K562 (cell line): ENCODE measurements around the gene KLHL29. TPM values are rescaled to one million over a fixed set of nuclear protein-coding genes. Genes with fewer than 3 reads are reported as not detected.

ENCODE experiments used
- ATAC-seq: fragments of 200-7000 bp; cut with Tn5 transposase; 3 replicates; pipeline ENCODE4 v1.9.1; 2020; ENCODE audit warnings: moderate library complexity
- BruUV-seq: library from RNA; stranded (reverse); fragments of 400-500 nt; replicated peaks from 2 replicates; lab custom pipeline; 2021; lab: Mats Ljungman, UMichigan
- CTCF ChIA-PET: fragments of 300-600 bp; formaldehyde crosslinking; extraction: SDS; loops from one replicate; lab custom pipeline; 2021; ENCODE audit warnings: low intra/inter-chr PET ratio; lab: Yijun Ruan, JAX
- POLR2A ChIA-PET: fragments of 300-600, 350-650 bp; sonication (Branson Sonifier 250); formaldehyde crosslinking; extraction: SDS; loops from one replicate; lab custom pipeline; 2021; ENCODE audit warnings: antibody characterized with exemption, inconsistent platforms; lab: Yijun Ruan, JAX
- DNase-seq, 4 experiments: peaks; one replicate each; pipeline versions ENCODE4 v3.0.0 to v3.0.0-alpha.2; 2011 to 2018; ENCODE audit warnings: low spot score in 3 of 4, mixed read lengths in 3 of 4; ENCODE audit errors: extremely low read depth in 1 of 4
- FAIRE-seq: peaks from 2 replicates; lab custom pipeline; 2011; peaks lifted over from hg19 to GRCh38; lab: Jason Lieb, UNC
- H2AFZ ChIP-seq: 2 replicates; pipeline ENCODE4 v1.6.0; 2011; ENCODE audit warnings: low read depth, low read length, control low read depth, inconsistent platforms
- H3K27ac ChIP-seq: fragments of 200-600 bp; 3 replicates; pipeline ENCODE4 v1.8.0; 2011; ENCODE audit warnings: low read depth, mild to moderate bottlenecking, control low read depth, inconsistent platforms, low read length, moderate library complexity, mixed read lengths; ENCODE audit errors: extremely low read depth
- H3K27me3 ChIP-seq, 2 experiments: fragments of 300-600 bp in 1 of 2; 2 replicates in 1 of 2; 3 replicates in 1 of 2; pipeline versions ENCODE4 v1.6.0 to v1.8.0; 2011; ENCODE audit warnings: inconsistent platforms in 2 of 2, low read length in 2 of 2, mild to moderate bottlenecking in 1 of 2, mixed read lengths in 1 of 2, moderate library complexity in 1 of 2; ENCODE audit not compliant: control insufficient read depth in 2 of 2, insufficient read depth in 2 of 2
- H3K36me3 ChIP-seq: fragments of 300-600 bp; 3 replicates; pipeline ENCODE4 v1.8.0; 2011; ENCODE audit warnings: mild to moderate bottlenecking, low read length, inconsistent platforms; ENCODE audit not compliant: control insufficient read depth, insufficient read depth
- H3K4me1 ChIP-seq, 2 experiments: fragments of 200-600 bp in 1 of 2; replicated peaks in 1 of 2; 2 replicates in 1 of 2; 3 replicates in 1 of 2; pipeline versions ENCODE4 v1.5.1 to v1.8.0; 2011; ENCODE audit warnings: inconsistent platforms in 2 of 2, low read length in 2 of 2, mild to moderate bottlenecking in 1 of 2, mixed read lengths in 1 of 2, moderate library complexity in 1 of 2; ENCODE audit not compliant: control insufficient read depth in 2 of 2, insufficient read depth in 2 of 2
- H3K4me2 ChIP-seq: 2 replicates; pipeline ENCODE4 v1.6.1; 2011; ENCODE audit warnings: low read length, control low read depth, inconsistent platforms, mixed read lengths; ENCODE audit not compliant: insufficient read depth
- H3K4me3 ChIP-seq: fragments of 200-600 bp; sonication (generic), shearing (Covaris generic); 2 replicates; pipeline ENCODE4 v1.5.1; 2016; ENCODE audit warnings: control low read depth, inconsistent platforms
- H3K79me2 ChIP-seq: fragments of 200-600 bp; 3 replicates; pipeline ENCODE4 v1.8.0; 2011; ENCODE audit warnings: low read length, inconsistent platforms; ENCODE audit not compliant: control insufficient read depth, insufficient read depth
- H3K9ac ChIP-seq, 2 experiments: 2 replicates each; pipeline versions ENCODE4 v1.6.0 to v1.6.1; 2011; ENCODE audit warnings: low read depth in 2 of 2, low read length in 2 of 2, control low read depth in 1 of 2, inconsistent platforms in 1 of 2, mild to moderate bottlenecking in 1 of 2, mixed read lengths in 1 of 2; ENCODE audit not compliant: insufficient read depth in 1 of 2
- H3K9me1 ChIP-seq: one replicate; pipeline ENCODE4 v1.6.0; 2011; ENCODE audit warnings: inconsistent platforms, mild to moderate bottlenecking, low read length, moderate library complexity; ENCODE audit not compliant: control insufficient read depth, insufficient read depth
- H3K9me3 ChIP-seq: replicated peaks from 2 replicates; pipeline ENCODE4 v1.5.1; 2011; ENCODE audit warnings: low read depth, low read length, inconsistent platforms; ENCODE audit not compliant: control insufficient read depth, insufficient read depth
- H4K20me1 ChIP-seq: replicated peaks from 2 replicates; pipeline ENCODE4 v1.6.1; 2011; ENCODE audit warnings: low read length, inconsistent platforms, mixed read lengths; ENCODE audit not compliant: control insufficient read depth, insufficient read depth
- ARID2 ChIP-seq: fragments of 450-650 bp; IDR thresholded peaks from 2 replicates; pipeline ENCODE4 v1.6.1; 2017; ENCODE audit warnings: antibody characterized with exemption, mild to moderate bottlenecking
- FOXJ3 ChIP-seq: sonication (generic); formaldehyde crosslinking; IDR thresholded peaks from 2 replicates; pipeline ENCODE4 v1.4.0; 2020; ENCODE audit warnings: mild to moderate bottlenecking, missing genetic modification reagents
- PRPF4 ChIP-seq: fragments of 200-400 bp; formaldehyde crosslinking; IDR thresholded peaks from one replicate; pipeline ENCODE4 v1.6.1; 2017; ENCODE audit warnings: low read length, low read depth, mild to moderate bottlenecking; ENCODE audit not compliant: insufficient read depth, poor library complexity, severe bottlenecking
- RBM39 ChIP-seq: fragments of 200-400 bp; formaldehyde crosslinking; optimal IDR thresholded peaks from 2 replicates; pipeline ENCODE3; 2018; ENCODE audit warnings: low read depth, low read length
- ZNF263 ChIP-seq: sonication (generic); formaldehyde crosslinking; IDR thresholded peaks from 2 replicates; pipeline ENCODE4 v1.8.0; 2022; ENCODE audit warnings: mild to moderate bottlenecking, missing genetic modification reagents, borderline replicate concordance
- ZNF347 ChIP-seq: fragments of 450-650 bp; formaldehyde crosslinking; IDR thresholded peaks from 2 replicates; pipeline ENCODE4 v1.4.0; 2020; ENCODE audit warnings: low read depth, mild to moderate bottlenecking, moderate library complexity
- WGBS: fragments of 100-300 bp; shearing (Covaris generic); methylation state at CpG from one replicate; pipeline ENCODE4 v1.1.6; 2016; ENCODE audit warnings: low coverage, mixed read lengths; ENCODE audit not compliant: insufficient coverage; ENCODE audit errors: missing lambda C conversion rate; 5-methylcytosine and 5-hydroxymethylcytosine counted together
- in situ Hi-C: fragments of 300-500 bp; cut with MboI; formaldehyde crosslinking; loops from 4 replicates; pipeline ENCODE4 v1.15.0; 2018; ENCODE audit warnings: inconsistent platforms, mixed read lengths
- intact Hi-C: fragments of 100-400 bp; cut with micrococcal nuclease; formaldehyde crosslinking; loops from 2 replicates; pipeline ENCODE4 v1.14.2; 2022
- polyA plus RNA-seq, 8 experiments: library from polyadenylated mRNA; depleted of rRNA in 4 of 8; stranded (reverse) in 5 of 8; unstranded in 3 of 8; fragments of >200 nt; fragmentation: Nextera tagmentation in 2 of 8; fragmentation: Illumina TruSeq in 1 of 8; extraction: Ambion mirVana in 2 of 8; extraction: Trizol in 1 of 8; gene quantifications; 2 replicates each; pipeline versions ENCODE4 v1.2.1 to v1.2.3, GENCODE V29; 2011 to 2014; ENCODE audit warnings: inconsistent platforms in 1 of 8, missing spikeins in 1 of 8
- total RNA-seq, 7 experiments: library from RNA; depleted of rRNA in 6 of 7; stranded (reverse); fragments of >200 nt in 6 of 7; fragmentation: Illumina TruSeq in 2 of 7; extraction: Trizol in 2 of 7; gene quantifications; 2 replicates each; pipeline versions ENCODE4 v1.2.1 to v1.2.3, GENCODE V29; 2011 to 2021; ENCODE audit warnings: low replicate concordance in 1 of 7

KLHL29 gene
- total and polyA plus RNA-seq, 9 of the 15 experiments (the other 6 are each of a cell fraction or from before 2014, with no cell fraction given) = 0.03 to 0.31 (median 0.08) TPM; not detected in 1

DNA sequence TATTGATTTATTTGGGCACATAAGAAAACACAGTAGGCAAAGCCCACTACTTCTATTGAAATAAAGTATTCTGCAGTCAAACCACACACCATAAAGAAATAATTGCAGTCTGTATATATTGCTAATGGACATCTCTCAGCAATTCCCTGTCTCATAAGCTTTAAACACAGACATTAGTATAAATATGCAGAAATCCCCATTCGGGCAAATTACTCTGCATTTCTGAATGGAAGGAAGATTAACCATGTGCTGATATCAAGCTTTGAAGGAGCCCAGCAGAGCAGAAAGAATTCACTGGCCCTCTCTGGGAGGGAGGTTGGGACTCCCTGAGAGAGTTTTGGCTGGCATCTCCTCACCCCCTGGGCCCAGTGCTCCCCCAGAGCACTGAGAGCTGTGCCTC is 272.4 kb downstream of the KLHL29 start:
- no peak for FAIRE-seq

DNA sequence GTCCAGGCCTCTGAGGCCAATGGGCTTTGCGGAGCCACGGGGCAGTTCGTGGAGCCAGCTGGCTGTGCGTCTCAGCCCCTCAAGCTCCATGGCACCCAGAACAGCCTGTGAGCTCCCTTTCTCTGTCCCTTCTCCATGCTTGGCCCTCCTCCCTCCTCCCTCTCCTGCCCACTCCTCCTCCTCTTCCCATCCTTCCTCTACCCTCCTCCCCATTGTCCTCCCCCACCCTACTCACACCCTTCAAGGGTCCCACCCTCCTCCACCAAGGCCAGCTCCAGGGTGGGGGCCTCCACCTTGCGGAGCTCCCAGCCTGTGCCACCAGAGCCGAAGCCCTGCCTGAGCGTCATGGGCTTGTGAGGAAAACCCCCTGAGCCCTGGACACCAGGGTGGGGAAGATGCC is 273.0 kb downstream of the KLHL29 start:
- ATAC-seq (no peak), FAIRE-seq (no peak), DNase-seq (no peak)
- Histone ChIP-seq H4K20me1 (peaks cover 3% of the 10 kb centered on the region), H3K79me2 (no peaks in the 10 kb centered on the region), H3K4me1 (peaks cover 0 to 8% of the 10 kb centered on the region in 2 experiments; a peak in 2 of 5 replicates), H3K9me3 (no peaks in the 10 kb centered on the region), H3K4me3 (no peak overlapping the region), H3K27ac (no peak overlapping the region), H3K36me3 (no peaks in the 10 kb centered on the region), H3K9ac (no peak overlapping the region), H3K27me3 (peaks cover 46 to 83% of the 10 kb centered on the region in 2 experiments), H3K4me2 (no peak overlapping the region), H3K9me1 (no peaks in the 10 kb centered on the region), H2AFZ (no peak overlapping the region)
- CTCF ChIA-PET = no interaction called here
- WGBS = 3% methylated on average over 5 of the region's 7 CpGs
- in situ Hi-C loops (no loop called here), intact Hi-C loops (no loop called here)
- BruUV-seq = no TSS peak
- POLR2A ChIA-PET = no interaction called here
- TF ChIP-seq PRPF4 (no peak), ZNF263 (CRISPR knock-in tag) (peak; percentile 62; the same call in 1 of the 2 replicates)

More for the DNA sequence above, 272.4 kb downstream of the KLHL29 start:
- H2AFZ ChIP-seq = no peak overlapping the region
- CTCF ChIA-PET = no interaction called here
- POLR2A ChIA-PET = no interaction called here
- peaks cover 0 to 6% of the 10 kb centered on the region in 2 experiments; a peak in 2 of 5 replicates for H3K4me1 ChIP-seq
- H3K9ac ChIP-seq = no peak overlapping the region
- no peaks in the 10 kb centered on the region for H3K9me3 ChIP-seq
- ATAC-seq (no peak), DNase-seq (no peak)
- no peaks in the 10 kb centered on the region for H3K9me1 ChIP-seq
- BruUV-seq = no TSS peak
- H3K27me3 ChIP-seq = peaks cover 43 to 81% of the 10 kb centered on the region in 2 experiments
- 0% methylated on average over 1 of the region's 1 CpG for WGBS
- H4K20me1 ChIP-seq = peaks cover 3% of the 10 kb centered on the region; the same call in 1 of the 2 replicates
- in situ Hi-C loops (no loop called here), intact Hi-C loops (no loop called here)
- H3K4me2 ChIP-seq = no peak overlapping the region
- no peaks in the 10 kb centered on the region for H3K79me2 ChIP-seq
- no peak overlapping the region for H3K27ac ChIP-seq
- no peaks in the 10 kb centered on the region for H3K36me3 ChIP-seq
- no peak overlapping the region for H3K4me3 ChIP-seq
- TF ChIP-seq FOXJ3 (CRISPR knock-in tag) (no peak), ARID2 (no peak), ZNF347 (CRISPR knock-in tag) (no peak), RBM39 (no peak)
